Vagina (tissue), 2 donors: ENCODE data around the gene LITAFD.
"Not testable (repeated sequence)": the region's sequence is repeated elsewhere in the genome, so short reads cannot be mapped to it uniquely, and the experiment has no call there.

Experiments used
- POLR2A ChIP-seq, 2 donors: fragments of 450-650 bp; IDR thresholded peaks; one replicate each; pipeline ENCODE4 v1.6.1; 2017; ENCODE audit warnings: antibody characterized with exemption in 2 of 2, mild to moderate bottlenecking in 2 of 2, moderate library complexity in 2 of 2
- POLR2AphosphoS5 ChIP-seq, 2 donors: sonication (generic); formaldehyde crosslinking; IDR thresholded peaks; one replicate each; pipeline ENCODE4 v1.9.0; 2017; ENCODE audit warnings: antibody characterized with exemption in 2 of 2, mild to moderate bottlenecking in 2 of 2, low read depth in 1 of 2; ENCODE audit not compliant: insufficient read depth in 1 of 2
- TF ChIP-seq, protein P1 (sequence below), 3 experiments: fragments of 450-650 bp in 2 of 3; fragments of 200-600 bp in 1 of 3; sonication (generic) in 1 of 3; IDR thresholded peaks; one replicate each; pipeline ENCODE4 v1.5.1; 2017 to 2019; ENCODE audit warnings: antibody characterized with exemption in 3 of 3, mild to moderate bottlenecking in 2 of 3, moderate library complexity in 2 of 3

DNA sequence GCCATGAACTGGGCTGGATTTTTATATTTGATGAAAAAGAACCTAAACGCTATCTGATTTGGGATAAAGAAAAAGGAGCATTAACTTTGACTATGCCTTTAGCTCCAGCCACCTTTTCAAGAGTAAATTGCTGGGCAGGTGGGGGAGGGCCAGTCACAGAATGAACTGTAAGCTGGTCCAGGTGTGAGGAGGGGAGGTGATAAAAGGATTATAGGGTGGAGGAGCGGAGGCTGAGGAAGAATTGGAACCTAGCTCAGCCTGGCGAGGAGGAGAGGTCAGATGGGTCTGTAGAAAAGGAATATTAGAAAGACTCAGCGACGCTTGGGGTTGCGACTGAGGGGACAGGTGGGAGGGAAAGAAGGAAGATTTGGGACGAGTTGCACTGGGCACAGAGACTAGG, 45.4 kb upstream of the LITAFD start:
- TF ChIP-seq, protein P1, sequence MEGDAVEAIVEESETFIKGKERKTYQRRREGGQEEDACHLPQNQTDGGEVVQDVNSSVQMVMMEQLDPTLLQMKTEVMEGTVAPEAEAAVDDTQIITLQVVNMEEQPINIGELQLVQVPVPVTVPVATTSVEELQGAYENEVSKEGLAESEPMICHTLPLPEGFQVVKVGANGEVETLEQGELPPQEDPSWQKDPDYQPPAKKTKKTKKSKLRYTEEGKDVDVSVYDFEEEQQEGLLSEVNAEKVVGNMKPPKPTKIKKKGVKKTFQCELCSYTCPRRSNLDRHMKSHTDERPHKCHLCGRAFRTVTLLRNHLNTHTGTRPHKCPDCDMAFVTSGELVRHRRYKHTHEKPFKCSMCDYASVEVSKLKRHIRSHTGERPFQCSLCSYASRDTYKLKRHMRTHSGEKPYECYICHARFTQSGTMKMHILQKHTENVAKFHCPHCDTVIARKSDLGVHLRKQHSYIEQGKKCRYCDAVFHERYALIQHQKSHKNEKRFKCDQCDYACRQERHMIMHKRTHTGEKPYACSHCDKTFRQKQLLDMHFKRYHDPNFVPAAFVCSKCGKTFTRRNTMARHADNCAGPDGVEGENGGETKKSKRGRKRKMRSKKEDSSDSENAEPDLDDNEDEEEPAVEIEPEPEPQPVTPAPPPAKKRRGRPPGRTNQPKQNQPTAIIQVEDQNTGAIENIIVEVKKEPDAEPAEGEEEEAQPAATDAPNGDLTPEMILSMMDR (IDR thresholded peaks at IDR 0.05) = not testable (repeated sequence)
- not testable (repeated sequence) for TF ChIP-seq POLR2AphosphoS5 (IDR thresholded peaks at IDR 0.05; ENCODE audit: insufficient read depth in 1 of 2, low read depth in 1 of 2); POLR2A (IDR thresholded peaks at IDR 0.05)
